ENCODE data around the gene PLXND1.
"Not testable (repeated sequence)": the region's sequence is repeated elsewhere in the genome, so short reads cannot be mapped to it uniquely, and the experiment has no call there.

The PLXND1 gene

DNA sequence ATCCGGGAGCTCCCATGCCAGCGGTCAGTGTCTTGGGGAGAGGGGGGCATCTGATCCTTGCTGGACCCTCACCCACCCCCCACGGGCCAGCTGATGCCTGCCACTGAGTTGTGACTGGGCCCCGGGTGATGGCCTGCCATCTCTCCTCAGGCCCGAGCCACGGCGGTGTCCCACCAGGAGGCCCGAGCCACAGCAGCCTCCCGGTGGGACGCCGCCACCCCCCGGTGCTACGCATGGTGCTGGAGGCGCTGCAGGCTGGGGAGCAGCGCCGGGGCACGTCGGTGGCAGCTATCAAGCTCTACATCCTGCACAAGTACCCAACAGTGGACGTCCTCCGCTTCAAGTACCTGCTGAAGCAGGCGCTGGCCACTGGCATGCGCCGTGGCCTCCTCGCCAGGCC is 59.2 kb downstream of the PLXND1 start:
- H3F3A ChIP-seq (ENCODE audit: low read depth), result no peaks in the 10 kb centered on the region
- H2AFZ ChIP-seq (ENCODE audit: low read length), result no peak overlapping the region
- no peaks in the 10 kb centered on the region for H3K4me1 ChIP-seq (ENCODE audit: insufficient read depth, low read length, poor library complexity, severe bottlenecking)
- H3K9me3 ChIP-seq (ENCODE audit: insufficient read depth, low read depth, low read length), result no peaks in the 10 kb centered on the region
- H3K9me2 ChIP-seq (replicated peaks; ENCODE audit: low read depth, low read length), result no peaks in the 10 kb centered on the region
- no peaks in the 10 kb centered on the region for H3K27me3 ChIP-seq (ENCODE audit: insufficient read depth, low read length, poor library complexity, severe bottlenecking)
- no peaks in the 10 kb centered on the region for H3K36me3 ChIP-seq (ENCODE audit: insufficient read depth, low read length)
- H4K20me1 ChIP-seq (ENCODE audit: insufficient read depth, low read length, poor library complexity, severe bottlenecking), result no peaks in the 10 kb centered on the region
- no peak overlapping the region for H3K4me3 ChIP-seq (ENCODE audit: low read length, poor library complexity, severe bottlenecking)
- no peaks in the 10 kb centered on the region for H3K79me2 ChIP-seq (ENCODE audit: insufficient read depth, low read length)
- H3K9ac ChIP-seq (ENCODE audit: low read depth, low read length, poor library complexity, severe bottlenecking), result no peak overlapping the region
- no peak overlapping the region for H3K4me2 ChIP-seq (ENCODE audit: low read depth, low read length, poor library complexity, severe bottlenecking)
- no peak for TF ChIP-seq EZH2phosphoT487 (IDR thresholded peaks at IDR 0.05; ENCODE audit: borderline replicate concordance)
- TF ChIP-seq, protein P1, sequence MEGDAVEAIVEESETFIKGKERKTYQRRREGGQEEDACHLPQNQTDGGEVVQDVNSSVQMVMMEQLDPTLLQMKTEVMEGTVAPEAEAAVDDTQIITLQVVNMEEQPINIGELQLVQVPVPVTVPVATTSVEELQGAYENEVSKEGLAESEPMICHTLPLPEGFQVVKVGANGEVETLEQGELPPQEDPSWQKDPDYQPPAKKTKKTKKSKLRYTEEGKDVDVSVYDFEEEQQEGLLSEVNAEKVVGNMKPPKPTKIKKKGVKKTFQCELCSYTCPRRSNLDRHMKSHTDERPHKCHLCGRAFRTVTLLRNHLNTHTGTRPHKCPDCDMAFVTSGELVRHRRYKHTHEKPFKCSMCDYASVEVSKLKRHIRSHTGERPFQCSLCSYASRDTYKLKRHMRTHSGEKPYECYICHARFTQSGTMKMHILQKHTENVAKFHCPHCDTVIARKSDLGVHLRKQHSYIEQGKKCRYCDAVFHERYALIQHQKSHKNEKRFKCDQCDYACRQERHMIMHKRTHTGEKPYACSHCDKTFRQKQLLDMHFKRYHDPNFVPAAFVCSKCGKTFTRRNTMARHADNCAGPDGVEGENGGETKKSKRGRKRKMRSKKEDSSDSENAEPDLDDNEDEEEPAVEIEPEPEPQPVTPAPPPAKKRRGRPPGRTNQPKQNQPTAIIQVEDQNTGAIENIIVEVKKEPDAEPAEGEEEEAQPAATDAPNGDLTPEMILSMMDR (conservative IDR thresholded peaks at IDR 0.05; ENCODE audit: low read length), result no peak

DNA sequence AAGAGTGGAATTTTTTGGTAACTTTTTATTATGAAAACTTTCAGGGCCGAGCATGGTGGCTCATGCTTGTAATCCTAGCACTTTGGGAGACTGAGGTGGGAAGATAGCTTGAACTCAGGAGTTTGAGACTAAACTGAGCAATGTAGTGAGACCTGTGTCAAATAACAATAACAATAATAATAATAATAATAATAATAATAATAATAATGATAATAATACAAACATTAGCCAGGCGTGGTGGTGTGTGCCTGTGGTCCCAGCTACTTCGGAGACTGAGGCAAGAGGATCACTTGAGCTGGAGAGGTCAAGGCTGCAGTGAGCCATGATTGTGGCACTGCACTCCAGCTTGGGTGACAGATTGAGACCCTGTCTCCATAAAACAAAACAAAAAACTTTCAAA is 60.5 kb downstream of the PLXND1 start:
- H3K27me3 ChIP-seq (ENCODE audit: insufficient read depth, low read length, poor library complexity, severe bottlenecking); H3K9me3 ChIP-seq (ENCODE audit: insufficient read depth, low read depth, low read length); H4K20me1 ChIP-seq (ENCODE audit: insufficient read depth, low read length, poor library complexity, severe bottlenecking); H2AFZ ChIP-seq (ENCODE audit: low read length); H3K4me2 ChIP-seq (ENCODE audit: low read depth, low read length, poor library complexity, severe bottlenecking); H3K79me2 ChIP-seq (ENCODE audit: insufficient read depth, low read length); H3K9me2 ChIP-seq (replicated peaks; ENCODE audit: low read depth, low read length); H3K4me1 ChIP-seq (ENCODE audit: insufficient read depth, low read length, poor library complexity, severe bottlenecking); H3K9ac ChIP-seq (ENCODE audit: low read depth, low read length, poor library complexity, severe bottlenecking); H3K36me3 ChIP-seq (ENCODE audit: insufficient read depth, low read length); H3K4me3 ChIP-seq (ENCODE audit: low read length, poor library complexity, severe bottlenecking); H3F3A ChIP-seq (ENCODE audit: low read depth): not testable (repeated sequence)

DNA sequence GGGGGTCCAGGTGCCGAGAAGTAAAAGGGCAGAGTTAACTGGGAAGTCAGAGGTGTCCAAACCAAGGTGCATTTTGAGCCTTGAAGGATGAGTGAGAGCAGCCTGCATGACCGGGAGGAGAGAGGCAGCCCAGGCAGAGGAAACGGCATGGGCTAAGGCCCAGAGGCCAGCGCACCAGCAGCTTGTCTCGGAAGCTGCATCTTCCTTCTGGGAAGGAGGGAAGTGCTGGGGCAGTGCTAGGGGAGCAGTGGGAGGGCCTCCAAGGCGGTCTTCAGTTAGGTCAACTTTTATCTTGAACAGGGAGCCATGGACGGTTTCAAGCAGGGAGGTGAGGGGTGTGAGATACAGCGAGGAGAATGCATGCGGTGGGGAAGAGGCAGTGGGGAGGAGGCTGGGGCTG is 62.5 kb downstream of the PLXND1 start:
- no peak overlapping the region for H3K4me2 ChIP-seq (ENCODE audit: low read depth, low read length, poor library complexity, severe bottlenecking)
- no peaks in the 10 kb centered on the region for H3K79me2 ChIP-seq (ENCODE audit: insufficient read depth, low read length)
- H3K9ac ChIP-seq (ENCODE audit: low read depth, low read length, poor library complexity, severe bottlenecking), result no peak overlapping the region
- H4K20me1 ChIP-seq (ENCODE audit: insufficient read depth, low read length, poor library complexity, severe bottlenecking), result no peaks in the 10 kb centered on the region
- H3K9me2 ChIP-seq (replicated peaks; ENCODE audit: low read depth, low read length), result no peaks in the 10 kb centered on the region
- H3K9me3 ChIP-seq (ENCODE audit: insufficient read depth, low read depth, low read length), result no peaks in the 10 kb centered on the region
- no peak overlapping the region for H2AFZ ChIP-seq (ENCODE audit: low read length)
- H3F3A ChIP-seq (ENCODE audit: low read depth), result no peaks in the 10 kb centered on the region
- TF ChIP-seq EZH2phosphoT487 (IDR thresholded peaks at IDR 0.05; ENCODE audit: borderline replicate concordance), result no peak
- TF ChIP-seq, protein P1 (conservative IDR thresholded peaks at IDR 0.05; ENCODE audit: low read length), result no peak
- H3K36me3 ChIP-seq (ENCODE audit: insufficient read depth, low read length), result no peaks in the 10 kb centered on the region
- H3K4me3 ChIP-seq (ENCODE audit: low read length, poor library complexity, severe bottlenecking), result no peak overlapping the region
- no peaks in the 10 kb centered on the region for H3K4me1 ChIP-seq (ENCODE audit: insufficient read depth, low read length, poor library complexity, severe bottlenecking)
- H3K27me3 ChIP-seq (ENCODE audit: insufficient read depth, low read length, poor library complexity, severe bottlenecking), result no peaks in the 10 kb centered on the region

DNA sequence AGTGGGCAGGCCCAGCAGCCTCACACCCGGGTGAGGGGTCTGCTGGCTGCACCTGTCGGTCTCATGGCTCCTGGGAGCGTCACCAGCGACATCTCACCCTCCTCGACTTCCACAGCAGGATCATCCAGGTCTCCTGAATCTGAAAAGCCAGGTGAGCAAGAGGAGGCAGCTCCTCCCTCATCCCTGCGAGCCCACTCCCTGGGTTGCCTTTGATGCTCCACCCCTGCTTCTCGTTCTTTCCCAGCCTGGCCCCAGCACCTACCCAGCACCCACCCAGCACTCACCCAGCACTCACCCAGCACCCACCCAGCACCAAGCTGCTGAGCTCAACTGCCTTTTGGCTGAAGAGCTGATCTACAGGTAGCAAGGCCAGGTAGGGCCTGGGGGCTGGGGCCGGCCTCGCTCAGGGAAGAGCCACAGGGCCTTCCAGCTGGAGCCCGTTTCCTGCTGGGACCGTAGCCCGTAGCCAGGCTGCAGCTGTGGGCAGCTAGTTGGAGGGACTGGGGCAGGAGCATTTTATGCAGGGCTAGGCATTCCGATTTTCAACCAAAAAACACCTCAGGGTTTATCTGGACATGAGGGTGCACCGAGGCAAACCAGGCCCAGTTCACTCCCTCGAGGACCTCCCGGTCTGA is 63.2 kb downstream of the PLXND1 start, which contains the start of gene H1-8:
Gene H1-8, plus strand, starts transcription at position 20 of the 635 bp plus-strand sequence. Its CDS starts 44 bp downstream, at position 64.
- H3K9ac ChIP-seq (ENCODE audit: low read depth, low read length, poor library complexity, severe bottlenecking), result no peak within 1 kb of the TSS
- H2AFZ ChIP-seq (ENCODE audit: low read length), result no peak within 1 kb of the TSS
- H3K36me3 ChIP-seq (ENCODE audit: insufficient read depth, low read length), result no peaks in the 10 kb centered on the region
- no peaks in the 10 kb centered on the region for H3K27me3 ChIP-seq (ENCODE audit: insufficient read depth, low read length, poor library complexity, severe bottlenecking)
- no peak within 1 kb of the TSS for H3K4me3 ChIP-seq (ENCODE audit: low read length, poor library complexity, severe bottlenecking)
- no peaks in the 10 kb centered on the region for H4K20me1 ChIP-seq (ENCODE audit: insufficient read depth, low read length, poor library complexity, severe bottlenecking)
- H3K79me2 ChIP-seq (ENCODE audit: insufficient read depth, low read length), result no peaks in the 10 kb centered on the region
- H3K9me2 ChIP-seq (replicated peaks; ENCODE audit: low read depth, low read length), result no peaks in the 10 kb centered on the region
- TF ChIP-seq EZH2phosphoT487 (IDR thresholded peaks at IDR 0.05; ENCODE audit: borderline replicate concordance), result no peak
- TF ChIP-seq, protein P1 (conservative IDR thresholded peaks at IDR 0.05; ENCODE audit: low read length), result no peak
- H3F3A ChIP-seq (ENCODE audit: low read depth), result no peaks in the 10 kb centered on the region
- no peaks in the 10 kb centered on the region for H3K4me1 ChIP-seq (ENCODE audit: insufficient read depth, low read length, poor library complexity, severe bottlenecking)
- no peak within 1 kb of the TSS for H3K4me2 ChIP-seq (ENCODE audit: low read depth, low read length, poor library complexity, severe bottlenecking)
- no peaks in the 10 kb centered on the region for H3K9me3 ChIP-seq (ENCODE audit: insufficient read depth, low read depth, low read length)
